Esophagus muscularis mucosa (tissue), 4 donors: Measurements from ENCODE around the gene GCN1.

Experiments
- EP300 ChIP-seq: sonication (generic); formaldehyde crosslinking; IDR thresholded peaks from one replicate; pipeline ENCODE4 v1.6.1; 2017; ENCODE audit warnings: antibody characterized with exemption
- POLR2A ChIP-seq: fragments of 450-650 bp; IDR thresholded peaks from one replicate; pipeline ENCODE4 v1.6.1; 2017; ENCODE audit warnings: antibody characterized with exemption, moderate library complexity, mild to moderate bottlenecking, low read depth
- POLR2AphosphoS5 ChIP-seq, 2 donors: sonication (generic); formaldehyde crosslinking; IDR thresholded peaks; one replicate each; pipeline ENCODE4 v1.6.1; 2017; ENCODE audit warnings: antibody characterized with exemption in 2 of 2
- TF ChIP-seq, protein P1 (sequence below), 3 experiments: fragments of 200-600 bp in 2 of 3; fragments of 450-650 bp in 1 of 3; sonication (generic) in 2 of 3; IDR thresholded peaks; one replicate each; pipeline ENCODE4 v1.5.1; 2017 to 2019; ENCODE audit warnings: antibody characterized with exemption in 3 of 3, mild to moderate bottlenecking in 2 of 3, moderate library complexity in 1 of 3

DNA sequence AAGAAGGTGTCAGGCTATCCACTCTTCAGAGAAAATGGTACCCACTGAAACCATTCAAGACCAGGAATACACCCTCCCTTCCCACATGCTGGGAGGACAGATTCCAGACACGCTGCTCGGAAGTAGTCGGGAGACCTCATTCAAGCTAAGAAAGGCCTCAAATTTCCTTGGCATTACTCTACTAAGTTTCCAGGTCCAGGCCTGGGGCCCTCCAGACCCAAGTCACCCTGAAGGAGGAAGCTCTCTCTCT is 33.5 kb upstream of the GCN1 start:
- no peak for TF ChIP-seq POLR2A
- TF ChIP-seq, protein P1, sequence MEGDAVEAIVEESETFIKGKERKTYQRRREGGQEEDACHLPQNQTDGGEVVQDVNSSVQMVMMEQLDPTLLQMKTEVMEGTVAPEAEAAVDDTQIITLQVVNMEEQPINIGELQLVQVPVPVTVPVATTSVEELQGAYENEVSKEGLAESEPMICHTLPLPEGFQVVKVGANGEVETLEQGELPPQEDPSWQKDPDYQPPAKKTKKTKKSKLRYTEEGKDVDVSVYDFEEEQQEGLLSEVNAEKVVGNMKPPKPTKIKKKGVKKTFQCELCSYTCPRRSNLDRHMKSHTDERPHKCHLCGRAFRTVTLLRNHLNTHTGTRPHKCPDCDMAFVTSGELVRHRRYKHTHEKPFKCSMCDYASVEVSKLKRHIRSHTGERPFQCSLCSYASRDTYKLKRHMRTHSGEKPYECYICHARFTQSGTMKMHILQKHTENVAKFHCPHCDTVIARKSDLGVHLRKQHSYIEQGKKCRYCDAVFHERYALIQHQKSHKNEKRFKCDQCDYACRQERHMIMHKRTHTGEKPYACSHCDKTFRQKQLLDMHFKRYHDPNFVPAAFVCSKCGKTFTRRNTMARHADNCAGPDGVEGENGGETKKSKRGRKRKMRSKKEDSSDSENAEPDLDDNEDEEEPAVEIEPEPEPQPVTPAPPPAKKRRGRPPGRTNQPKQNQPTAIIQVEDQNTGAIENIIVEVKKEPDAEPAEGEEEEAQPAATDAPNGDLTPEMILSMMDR (IDR thresholded peaks at IDR 0.05): no peak
- no peak for TF ChIP-seq POLR2AphosphoS5 (IDR thresholded peaks at IDR 0.05)
- TF ChIP-seq EP300: no peak
